GM12878 (cell line): ENCODE measurements around the gene GLRX2.

ENCODE experiments used
- ATF3 ChIP-seq: IDR thresholded peaks from 2 replicates; pipeline ENCODE4 v1.6.1; 2011; ENCODE audit warnings: low read depth, mild to moderate bottlenecking, low read length, moderate library complexity, borderline replicate concordance; ENCODE audit errors: extremely low read depth
- CEBPB ChIP-seq, 2 experiments: fragments of 150-350 bp in 1 of 2; IDR thresholded peaks; 2 replicates each; pipeline ENCODE4 v1.6.1; 2012 to 2014; ENCODE audit warnings: low read depth in 2 of 2, low read length in 2 of 2, borderline replicate concordance in 1 of 2, inconsistent platforms in 1 of 2
- CTCF ChIP-seq, 3 experiments: IDR thresholded peaks in 2 of 3; conservative IDR thresholded peaks in 1 of 3; 2 replicates each; pipeline ENCODE4 v1.5.1; 2011; ENCODE audit warnings: low read depth in 3 of 3, low read length in 3 of 3, mild to moderate bottlenecking in 3 of 3, control low read depth in 2 of 3, moderate library complexity in 2 of 3, inconsistent platforms in 1 of 3, mixed read lengths in 1 of 3; ENCODE audit not compliant: control insufficient read depth in 2 of 3, insufficient read depth in 1 of 3; ENCODE audit errors: extremely low read depth in 1 of 3
- HDAC2 ChIP-seq: fragments of 200-600 bp; sonication (generic); IDR thresholded peaks from 2 replicates; pipeline ENCODE4 v1.6.1; 2017
- KDM1A ChIP-seq: fragments of 200-600 bp; sonication (generic); IDR thresholded peaks from 2 replicates; pipeline ENCODE4 v1.6.1; 2016; ENCODE audit warnings: borderline replicate concordance
- MTA3 ChIP-seq: IDR thresholded peaks from 2 replicates; pipeline ENCODE4 v1.6.1; 2012; ENCODE audit warnings: low read length, inconsistent platforms, borderline replicate concordance
- POLR2AphosphoS5 ChIP-seq: IDR thresholded peaks from 2 replicates; pipeline ENCODE4 v1.6.1; 2011; ENCODE audit warnings: mild to moderate bottlenecking, low read length, inconsistent platforms
- RCOR1 ChIP-seq: conservative IDR thresholded peaks from 2 replicates; pipeline ENCODE4 v1.6.1; 2012; ENCODE audit warnings: low read depth, low read length, improper control_type of control experiment
- SRF ChIP-seq, 2 experiments: IDR thresholded peaks; 2 replicates each; pipeline ENCODE4 v1.6.1; 2011; ENCODE audit warnings: low read depth in 2 of 2, low read length in 2 of 2, mild to moderate bottlenecking in 1 of 2, moderate library complexity in 1 of 2
- ZZZ3 ChIP-seq: IDR thresholded peaks from 2 replicates; pipeline ENCODE4 v1.6.1; 2011; ENCODE audit warnings: low read depth; ENCODE audit not compliant: control insufficient read depth, insufficient read length

GRCh38 chr1:193060938-193061337 lies 44.3 kb downstream of the GLRX2 start:
- TF ChIP-seq SRF (IDR thresholded peaks at IDR 0.05; ENCODE audit: low read depth in 2 of 2, low read length in 2 of 2) (no peak), CTCF (IDR thresholded peaks at IDR 0.05 in 2 of 3, conservative IDR thresholded peaks at IDR 0.05 in 1 of 3; ENCODE audit: control insufficient read depth in 2 of 3, extremely low read depth in 1 of 3, insufficient read depth in 1 of 3, low read depth in 3 of 3, low read length in 3 of 3) (no peak), RCOR1 (no peak), CEBPB (IDR thresholded peaks at IDR 0.05; ENCODE audit: borderline replicate concordance in 1 of 2, low read depth in 2 of 2, low read length in 2 of 2) (no peak), HDAC2 (no peak), ZZZ3 (no peak), ATF3 (no peak), MTA3 (no peak), POLR2AphosphoS5 (no peak), KDM1A (no peak)
